HAP-1 (cell line): ENCODE data around the gene ZNF296.
A peak's percentile ranks its signal among the peaks of the same experiment; 100 is the strongest.
"Not testable (repeated sequence)": the region's sequence is repeated elsewhere in the genome, so short reads cannot be mapped to it uniquely, and the experiment has no call there.

Experiments
- DNase-seq, 2 experiments: peaks; one replicate each; pipeline ENCODE4 v3.0.0-alpha.2; 2016 to 2020; ENCODE audit warnings: low spot score in 2 of 2
- H3K27me3 ChIP-seq: fragments of 250-450 bp; sonication (Bioruptor Pico); 2 replicates; pipeline ENCODE4 v1.5.1; 2020; ENCODE audit warnings: low read depth, mild to moderate bottlenecking, moderate library complexity
- H3K36me3 ChIP-seq: fragments of 250-450 bp; sonication (Bioruptor Pico); replicated peaks from 2 replicates; pipeline ENCODE4 v1.5.1; 2020; ENCODE audit warnings: mild to moderate bottlenecking
- H3K4me1 ChIP-seq: fragments of 250-450 bp; sonication (Bioruptor Pico); 2 replicates; pipeline ENCODE4 v1.5.1; 2020; ENCODE audit warnings: mild to moderate bottlenecking
- H3K4me3 ChIP-seq: fragments of 250-450 bp; sonication (Bioruptor Pico); 2 replicates; pipeline ENCODE4 v1.5.1; 2020; ENCODE audit warnings: mild to moderate bottlenecking, moderate library complexity
- H3K9me3 ChIP-seq: fragments of 250-450 bp; sonication (Bioruptor Pico); 2 replicates; pipeline ENCODE4 v1.5.1; 2020; ENCODE audit warnings: mild to moderate bottlenecking, moderate library complexity
- in situ Hi-C: fragments of 300-500 bp; cut with MboI; formaldehyde crosslinking; loops from 3 replicates; pipeline ENCODE4 v1.14.3; 2020; ENCODE audit warnings: low sequenced_read_pairs, inconsistent platforms, mixed read lengths

Gene ZNF296

DNA sequence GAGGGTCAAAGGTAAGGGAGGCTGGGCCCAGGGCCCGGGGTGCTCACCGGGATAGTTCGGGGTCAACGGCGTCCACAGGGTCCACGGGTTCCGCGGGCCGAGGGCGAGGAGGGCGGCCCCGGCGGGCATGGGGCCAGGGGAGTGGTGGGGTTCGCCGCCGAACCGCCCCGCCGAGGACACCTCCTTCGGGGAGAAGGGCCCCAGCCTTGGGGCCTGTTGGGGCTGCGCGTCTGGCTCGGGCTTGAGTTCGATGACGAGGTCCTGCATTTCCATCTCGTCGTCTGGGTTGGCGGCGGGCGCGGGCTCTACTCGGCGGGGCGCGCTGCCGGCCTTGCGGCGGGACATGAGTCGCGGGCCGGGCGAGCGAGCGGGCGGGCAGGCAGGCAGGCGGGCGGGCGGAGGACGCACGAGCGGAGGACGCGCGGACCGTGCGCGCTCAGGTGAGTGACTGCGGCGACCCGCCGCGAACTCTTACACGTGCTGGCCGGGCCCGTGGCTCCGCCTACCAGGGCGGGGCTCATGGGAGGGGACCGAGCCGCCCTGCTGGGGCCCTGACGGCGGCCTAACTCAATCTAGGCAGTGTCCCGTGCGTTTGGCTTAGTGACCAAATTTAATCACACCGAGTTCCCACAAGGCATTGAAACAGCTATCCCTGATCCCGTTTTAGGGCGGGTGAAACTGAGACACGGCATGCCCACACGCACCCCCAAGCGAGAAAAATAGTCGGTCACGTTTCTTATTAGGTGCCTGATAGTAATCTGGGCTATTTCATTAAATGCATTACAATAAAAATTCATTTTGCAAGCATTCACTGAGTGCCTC, at the start of gene ZNF296:
Gene ZNF296, minus strand, starts transcription at position 450 of the 822 bp plus-strand sequence. Its CDS starts 105 bp downstream, at position 345.
- peaks cover 24% of the 10 kb centered on the region for H3K4me1 ChIP-seq
- DNase-seq = peak; percentile 89 to 93
- in situ Hi-C loops = no loop called here
- peak within 1 kb of the TSS; percentile 53 for H3K4me3 ChIP-seq
- H3K9me3 ChIP-seq = no peaks in the 10 kb centered on the region
- no peaks in the 10 kb centered on the region for H3K27me3 ChIP-seq
- H3K36me3 ChIP-seq = peaks cover 35% of the 10 kb centered on the region

DNA sequence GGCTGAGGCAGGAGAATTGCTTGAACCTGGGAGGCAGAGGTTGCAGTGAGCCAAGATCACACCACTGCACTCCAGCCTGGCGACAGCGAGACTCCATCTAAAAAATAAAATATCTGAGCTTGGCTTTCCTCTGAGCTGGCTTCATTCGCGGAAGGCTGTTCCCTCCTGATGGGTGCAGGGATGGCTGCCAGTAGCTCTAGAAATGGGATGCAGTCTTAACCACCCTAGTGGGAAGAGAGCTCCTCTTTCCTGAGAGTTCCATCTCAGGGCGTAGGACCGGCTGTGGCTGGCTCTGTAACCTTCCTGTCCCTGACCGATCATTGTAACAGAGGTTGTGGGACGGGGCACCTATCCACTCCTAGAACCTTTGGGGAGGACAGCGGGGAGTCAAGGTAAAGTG, 49.1 kb upstream of the ZNF296 start:
- in situ Hi-C loops = no loop called here
- Histone ChIP-seq H3K27me3 (no peaks in the 10 kb centered on the region), H3K4me1 (peaks cover 6% of the 10 kb centered on the region), H3K9me3 (no peaks in the 10 kb centered on the region), H3K36me3 (no peaks in the 10 kb centered on the region), H3K4me3 (no peak overlapping the region)
- no peak for DNase-seq

DNA sequence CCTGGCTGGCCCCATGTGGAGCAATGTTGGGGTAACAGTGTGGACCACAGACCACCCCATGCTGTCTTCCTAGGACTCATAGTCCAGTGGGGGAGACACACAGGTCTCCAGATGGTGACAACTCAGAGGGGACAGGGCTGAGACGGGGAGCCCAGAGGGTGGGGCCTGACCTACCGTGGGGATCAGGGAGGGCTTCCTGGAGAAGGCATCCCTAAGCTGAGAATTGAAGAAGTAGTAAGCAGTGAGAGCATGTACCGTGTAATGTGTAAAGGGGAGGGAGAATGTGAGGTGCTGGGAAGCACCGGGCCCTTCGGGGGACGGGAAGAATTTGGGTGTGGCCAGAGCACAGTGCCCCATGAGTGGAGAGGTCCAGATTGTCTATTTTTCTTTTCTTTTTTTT, 47.7 kb upstream of the ZNF296 start:
- Histone ChIP-seq H3K9me3 (no peaks in the 10 kb centered on the region), H3K27me3 (no peaks in the 10 kb centered on the region), H3K4me3 (no peak overlapping the region), H3K36me3 (no peaks in the 10 kb centered on the region), H3K4me1 (peaks cover 6% of the 10 kb centered on the region)
- DNase-seq = no peak
- in situ Hi-C loops = no loop called here

DNA sequence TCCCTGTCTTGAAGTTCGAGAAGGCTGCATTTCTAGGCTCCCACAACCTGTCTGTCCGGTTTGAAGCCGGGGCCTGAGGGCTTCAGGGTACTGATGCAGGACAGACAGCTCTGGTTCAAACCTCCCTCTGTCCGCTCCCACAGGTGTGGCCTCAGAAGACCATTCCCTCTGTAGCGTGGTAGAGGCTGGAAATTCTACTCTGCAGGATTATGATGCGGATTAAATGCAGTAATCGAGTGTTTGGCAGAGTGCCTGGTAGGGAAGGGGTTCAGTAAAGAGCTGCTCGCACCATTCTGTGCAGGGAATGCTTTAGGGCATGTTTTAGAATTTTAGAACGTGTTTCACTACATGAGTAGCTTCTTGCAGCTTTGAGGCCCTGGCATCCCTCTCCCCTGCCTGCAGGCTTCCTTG, 47.2 kb upstream of the ZNF296 start:
- Histone ChIP-seq H3K4me1 (peaks cover 6% of the 10 kb centered on the region), H3K4me3 (no peak overlapping the region), H3K9me3 (no peaks in the 10 kb centered on the region), H3K27me3 (no peaks in the 10 kb centered on the region), H3K36me3 (no peaks in the 10 kb centered on the region)
- in situ Hi-C loops = no loop called here
- DNase-seq = peak; percentile 40 to 78

DNA sequence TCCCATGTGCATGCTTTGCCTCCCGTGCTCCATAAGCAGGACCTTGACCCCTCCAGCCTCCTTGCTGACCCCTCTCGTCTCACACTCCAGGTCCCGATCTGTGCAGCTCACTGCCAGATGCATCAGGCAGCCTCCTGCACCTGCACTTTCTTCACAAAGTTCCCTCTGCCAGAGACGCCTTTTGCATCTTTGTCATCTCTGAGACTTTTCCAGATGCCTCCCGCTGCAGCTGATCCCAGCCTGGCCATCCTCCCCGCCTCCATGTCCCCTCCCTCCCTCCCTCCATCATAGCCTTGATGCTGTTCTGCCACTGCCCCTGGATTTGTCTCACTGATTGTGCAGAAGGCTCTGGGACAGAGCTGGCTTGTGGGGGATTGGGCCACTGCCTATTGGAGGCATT, 46.6 kb upstream of the ZNF296 start:
- Histone ChIP-seq H3K27me3 (no peaks in the 10 kb centered on the region), H3K36me3 (no peaks in the 10 kb centered on the region), H3K4me3 (no peak overlapping the region), H3K4me1 (peaks cover 6% of the 10 kb centered on the region), H3K9me3 (no peaks in the 10 kb centered on the region)
- no peak for DNase-seq
- in situ Hi-C loops = no loop called here

DNA sequence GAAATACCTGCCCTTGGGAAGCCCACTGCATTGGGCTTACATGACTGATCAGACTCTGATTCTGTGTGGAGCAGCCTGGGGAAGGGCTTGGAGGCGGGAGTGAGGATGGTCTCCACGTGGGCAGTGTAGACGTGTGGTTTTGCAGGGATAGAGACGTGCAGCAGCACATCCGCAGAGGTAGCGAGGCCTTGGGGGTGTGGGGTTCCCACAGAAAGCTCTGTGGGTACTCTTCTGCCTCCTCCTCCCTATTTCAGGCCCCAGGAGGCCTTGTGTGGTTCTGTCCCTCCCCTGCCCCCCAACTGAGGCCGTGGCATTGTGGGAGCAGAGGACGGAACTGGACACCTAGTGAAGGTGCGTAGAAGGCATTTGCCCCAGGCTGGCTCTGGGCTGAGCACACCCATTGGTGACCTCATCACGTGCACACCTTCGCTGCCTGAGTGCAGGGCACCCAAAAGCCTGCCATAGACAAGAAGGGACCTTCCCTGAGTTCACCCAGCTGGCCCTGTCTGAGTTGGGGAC, 45.6 kb upstream of the ZNF296 start:
- H3K36me3 ChIP-seq = no peaks in the 10 kb centered on the region
- in situ Hi-C loops = no loop called here
- no peaks in the 10 kb centered on the region for H3K9me3 ChIP-seq
- no peak for DNase-seq
- H3K4me3 ChIP-seq = no peak overlapping the region
- H3K27me3 ChIP-seq = no peaks in the 10 kb centered on the region
- H3K4me1 ChIP-seq = peaks cover 6% of the 10 kb centered on the region

DNA sequence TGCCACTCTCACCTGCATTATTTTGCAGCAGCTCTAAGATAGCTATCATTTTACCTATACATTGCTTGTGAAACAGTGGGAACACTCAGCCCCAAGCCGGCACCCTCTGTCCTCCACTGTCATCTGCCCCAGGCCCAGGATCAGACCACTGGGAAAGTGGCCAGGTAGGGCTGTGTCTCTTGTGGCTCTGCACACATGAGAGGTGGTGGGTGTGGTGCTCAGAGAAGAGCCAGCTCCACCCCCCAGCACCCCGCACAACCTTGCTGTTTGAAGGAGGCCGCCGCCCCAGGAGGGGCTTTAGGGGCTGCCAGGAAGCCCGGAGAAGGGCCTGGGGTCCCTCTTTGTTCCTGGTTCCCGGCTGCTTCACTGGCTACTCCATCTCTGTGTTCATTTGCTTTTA, 43.3 kb upstream of the ZNF296 start:
- Histone ChIP-seq H3K4me3 (no peak overlapping the region), H3K9me3 (no peaks in the 10 kb centered on the region), H3K4me1 (peaks cover 6% of the 10 kb centered on the region), H3K36me3 (no peaks in the 10 kb centered on the region), H3K27me3 (no peaks in the 10 kb centered on the region)
- no peak for DNase-seq
- in situ Hi-C loops = no loop called here

DNA sequence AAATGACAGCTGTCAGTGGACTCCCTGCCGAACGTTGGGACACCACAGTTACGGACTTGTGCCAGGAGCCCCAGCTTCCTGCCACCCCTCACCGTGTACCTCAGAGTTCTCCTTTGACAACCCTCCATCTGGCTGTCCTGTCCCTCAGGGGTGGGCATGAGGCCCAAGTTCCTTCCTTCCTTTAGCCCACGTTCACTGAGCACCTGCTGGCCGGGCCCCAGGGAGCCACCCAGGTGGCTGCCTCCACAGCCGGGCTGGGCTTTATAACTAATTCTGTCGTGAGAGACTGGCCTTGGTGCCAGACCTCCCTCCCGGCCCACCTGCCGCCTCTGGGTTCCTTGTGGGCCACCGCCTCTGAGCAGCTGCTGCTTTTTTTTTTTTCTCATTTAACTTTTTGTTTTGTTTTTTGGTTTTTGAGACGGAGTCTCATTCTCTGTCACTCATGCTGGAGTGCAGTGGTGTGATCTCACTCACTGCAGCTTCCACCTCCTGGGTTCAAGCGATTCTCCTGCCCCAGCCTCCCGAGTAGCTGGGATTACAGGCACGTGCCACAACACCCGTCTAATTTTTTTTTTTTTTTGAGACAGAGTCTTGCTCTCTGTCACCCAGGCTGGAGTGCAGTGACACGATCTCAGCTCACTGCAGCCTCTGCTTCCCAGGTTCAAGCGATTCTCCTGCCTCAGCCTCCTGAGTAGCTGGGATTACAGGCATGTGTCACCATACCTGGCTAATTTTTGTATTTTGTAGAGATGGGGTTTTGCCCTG, 42.5 kb upstream of the ZNF296 start:
- DNase-seq, in situ Hi-C loops, H3K9me3 ChIP-seq, H3K4me1 ChIP-seq, H3K4me3 ChIP-seq, H3K27me3 ChIP-seq, H3K36me3 ChIP-seq: not testable (repeated sequence)

DNA sequence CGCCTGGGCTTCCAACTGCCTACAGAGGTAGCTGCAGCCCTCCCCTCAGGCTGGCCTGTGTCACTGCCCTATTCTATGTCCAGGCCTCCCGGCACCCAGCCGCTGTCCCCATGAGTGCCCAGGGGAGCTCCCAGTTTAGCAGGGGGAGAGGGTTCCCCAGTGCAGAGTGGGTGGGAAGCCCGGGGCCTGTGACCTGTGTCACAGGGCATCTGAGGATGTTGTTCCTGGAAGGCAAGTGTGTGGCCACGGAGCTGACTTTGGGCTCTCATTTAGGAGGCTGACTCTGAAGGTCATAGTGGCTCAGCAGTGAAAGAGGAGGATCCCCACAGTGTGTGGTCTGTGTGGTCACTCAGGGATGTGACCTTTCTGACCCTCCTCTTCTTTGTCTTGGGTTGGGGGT, 41.8 kb upstream of the ZNF296 start:
- Histone ChIP-seq H3K36me3 (no peaks in the 10 kb centered on the region), H3K27me3 (no peaks in the 10 kb centered on the region), H3K9me3 (no peaks in the 10 kb centered on the region), H3K4me3 (no peak overlapping the region), H3K4me1 (peaks cover 1% of the 10 kb centered on the region; the same call in 1 of the 2 replicates)
- in situ Hi-C loops = no loop called here
- no peak for DNase-seq

DNA sequence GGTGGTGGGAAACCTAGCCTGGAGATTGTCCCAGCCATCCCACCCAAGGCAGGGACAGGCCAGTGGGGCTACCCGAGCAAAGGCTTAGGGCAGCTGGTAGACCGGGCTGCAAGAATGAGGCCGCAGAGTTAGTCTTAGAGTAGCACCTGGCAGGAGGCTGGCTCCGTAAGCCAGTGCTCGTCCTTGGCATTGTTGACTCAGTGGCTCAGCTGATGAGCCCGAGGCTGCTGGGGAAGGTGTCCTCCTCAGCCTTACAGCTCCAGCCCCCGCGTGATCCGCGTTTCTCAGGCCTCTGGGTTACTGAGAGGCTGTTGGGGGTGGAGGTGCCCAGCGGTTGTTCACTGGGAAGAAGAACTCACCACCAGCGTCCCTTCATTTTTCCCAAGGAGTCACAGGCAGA, 41.4 kb upstream of the ZNF296 start:
- Histone ChIP-seq H3K36me3 (no peaks in the 10 kb centered on the region), H3K4me1 (no peaks in the 10 kb centered on the region), H3K4me3 (no peak overlapping the region), H3K9me3 (no peaks in the 10 kb centered on the region), H3K27me3 (no peaks in the 10 kb centered on the region)
- DNase-seq = no peak
- in situ Hi-C loops = no loop called here

DNA sequence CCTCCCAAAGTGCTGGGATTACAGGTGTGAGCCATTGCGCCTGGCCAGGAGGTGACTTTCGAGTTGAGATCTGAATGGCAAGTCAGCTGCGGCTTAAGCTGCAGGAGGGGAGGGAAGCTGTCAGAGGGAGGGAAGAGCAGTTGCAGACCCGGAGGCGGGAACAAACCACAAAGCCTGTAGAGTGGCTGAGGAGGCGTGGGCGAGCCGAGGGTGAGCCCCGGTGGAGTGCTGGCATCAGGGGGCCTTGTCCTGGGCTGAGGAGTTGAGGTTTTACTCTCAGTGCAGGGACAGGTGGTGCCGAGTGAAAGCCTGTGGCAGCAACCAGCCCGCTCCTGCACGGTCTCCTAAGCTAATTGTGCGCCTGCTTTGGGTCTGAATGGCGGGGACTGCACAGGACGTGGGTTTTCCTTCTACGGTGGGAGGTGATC, 40.9 kb upstream of the ZNF296 start:
- peak in 1 of 2 experiments; percentile 36 for DNase-seq
- in situ Hi-C loops = no loop called here
- H3K27me3 ChIP-seq = no peaks in the 10 kb centered on the region
- no peaks in the 10 kb centered on the region for H3K36me3 ChIP-seq
- no peak overlapping the region for H3K4me3 ChIP-seq
- H3K4me1 ChIP-seq = no peaks in the 10 kb centered on the region
- H3K9me3 ChIP-seq = no peaks in the 10 kb centered on the region

DNA sequence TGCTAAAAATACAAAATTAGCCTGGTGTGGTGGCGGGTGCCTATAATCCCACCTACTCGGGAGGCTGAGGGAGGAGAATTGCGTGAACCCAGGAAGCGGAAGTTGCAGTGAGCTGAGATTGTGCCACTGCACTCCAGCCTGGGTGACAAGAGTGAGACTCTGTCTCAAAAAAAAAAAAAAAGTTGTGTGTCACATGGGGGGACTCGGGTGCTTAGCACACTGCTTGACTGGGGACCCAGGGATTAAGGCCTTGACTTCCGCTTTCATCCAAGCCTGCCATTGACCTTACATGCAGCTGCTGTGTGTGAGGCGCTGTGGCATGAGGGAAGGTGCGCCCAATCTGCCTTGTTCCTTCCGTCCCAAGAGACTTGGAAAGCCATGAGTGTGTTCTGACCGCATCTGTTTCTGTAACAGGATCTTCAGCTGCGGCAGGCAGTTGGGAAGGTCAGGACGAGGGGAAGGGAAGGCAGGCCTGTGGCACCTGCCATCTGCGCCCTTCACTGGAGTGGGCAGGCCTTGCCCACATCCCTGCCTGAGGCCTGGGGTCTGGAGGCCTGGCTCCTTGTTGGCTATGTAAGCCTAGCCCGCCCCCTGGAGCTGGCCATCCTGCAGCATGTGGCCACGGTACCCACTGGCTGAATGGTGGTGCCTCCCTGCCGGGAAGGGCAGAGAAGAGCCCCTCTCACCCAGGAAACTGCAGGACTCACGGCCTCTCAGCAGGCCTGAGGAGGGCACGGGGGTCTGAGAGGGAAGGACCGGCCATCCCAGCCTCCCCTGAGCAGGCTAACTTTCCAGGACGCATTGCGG, 39.7 kb upstream of the ZNF296 start:
- Histone ChIP-seq H3K36me3 (no peaks in the 10 kb centered on the region), H3K9me3 (no peaks in the 10 kb centered on the region), H3K4me1 (no peaks in the 10 kb centered on the region), H3K27me3 (no peaks in the 10 kb centered on the region), H3K4me3 (no peak overlapping the region)
- no peak for DNase-seq
- in situ Hi-C loops = no loop called here

DNA sequence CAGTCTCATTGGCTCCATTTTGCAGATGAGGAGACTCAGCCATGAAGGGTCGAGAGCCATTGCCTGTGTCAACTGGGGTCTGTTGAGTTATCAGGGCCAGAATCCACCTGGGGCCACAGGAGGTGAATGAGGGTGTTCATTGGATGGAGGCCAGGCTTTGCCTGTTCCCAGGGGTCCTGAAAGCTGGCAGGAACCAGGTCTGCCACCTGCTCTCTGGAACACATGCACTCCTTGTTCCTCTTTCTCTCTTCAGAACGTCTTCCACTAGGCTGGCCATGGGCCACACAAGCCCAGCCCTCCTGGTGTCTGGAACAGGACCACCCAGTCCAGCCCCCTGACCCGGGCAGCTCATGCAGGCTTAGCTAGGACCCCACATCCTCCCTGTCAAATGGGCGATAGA, 37.8 kb upstream of the ZNF296 start:
- no peak overlapping the region for H3K4me3 ChIP-seq
- H3K4me1 ChIP-seq = no peaks in the 10 kb centered on the region
- in situ Hi-C loops = no loop called here
- no peak for DNase-seq
- H3K9me3 ChIP-seq = no peaks in the 10 kb centered on the region
- no peaks in the 10 kb centered on the region for H3K27me3 ChIP-seq
- no peaks in the 10 kb centered on the region for H3K36me3 ChIP-seq
